ENCODE data around the gene MUCL3.
"Not testable (repeated sequence)": the region's sequence is repeated elsewhere in the genome, so short reads cannot be mapped to it uniquely, and the experiment has no call there.

Gene MUCL3

DNA sequence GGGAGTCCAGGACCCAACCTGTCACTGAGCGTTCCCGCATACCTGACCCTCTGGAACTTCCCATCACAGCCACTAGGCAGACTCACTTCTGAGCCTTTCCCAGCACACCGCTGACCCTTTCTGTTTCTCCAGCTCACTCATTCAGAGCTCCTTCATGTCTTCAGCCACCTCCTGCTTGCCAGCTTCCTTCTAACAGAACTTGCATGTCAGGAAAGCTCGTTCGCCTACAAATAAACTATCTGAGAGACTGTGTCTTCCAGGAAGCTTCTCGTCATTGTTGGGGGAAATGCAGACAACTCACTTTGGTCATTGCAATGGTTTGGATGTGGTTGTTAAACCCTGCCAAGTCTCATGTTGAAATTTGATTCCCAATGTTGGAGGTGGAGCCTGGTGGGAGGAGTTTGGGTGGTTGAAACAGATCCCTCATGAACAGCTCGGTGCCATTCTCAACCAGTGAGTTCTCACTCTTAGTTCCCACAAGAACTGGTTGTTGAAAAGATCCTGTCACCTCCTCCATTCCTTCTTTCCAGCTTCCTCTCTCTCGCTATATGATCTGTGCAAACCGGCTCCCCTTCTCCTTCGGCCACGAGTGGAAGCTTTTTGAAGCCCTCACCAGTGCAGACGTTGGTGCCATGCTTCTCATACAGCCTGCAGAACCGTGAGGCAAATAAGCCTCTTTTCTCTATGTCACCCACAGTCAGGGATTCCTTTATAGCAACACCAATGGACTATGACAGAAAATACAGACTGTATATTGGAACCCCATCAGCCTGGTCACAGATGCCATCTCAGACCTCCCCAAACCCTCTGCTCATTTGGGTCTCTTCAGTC is 41.4 kb downstream of the MUCL3 start:
- DNase-seq = no peak

DNA sequence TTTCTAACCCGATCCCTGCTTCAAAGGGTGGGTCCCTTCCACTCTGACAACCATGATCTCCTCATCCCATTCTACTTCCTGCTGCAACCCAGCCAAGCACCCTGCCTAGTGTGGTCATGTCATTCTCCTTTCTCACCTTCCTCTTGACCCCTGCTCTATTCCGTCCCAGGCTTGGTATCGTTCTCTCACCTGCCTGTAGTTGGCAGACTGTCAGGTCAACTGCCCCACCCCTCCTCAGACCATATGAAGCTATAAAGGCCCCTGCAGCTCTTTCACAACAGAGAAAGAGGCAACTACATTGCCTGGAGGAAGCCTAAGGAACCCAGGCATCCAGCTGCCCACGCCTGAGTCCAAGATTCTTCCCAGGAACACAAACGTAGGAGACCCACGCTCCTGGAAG is 42.7 kb downstream of the MUCL3 start, which contains the start of gene MUC21:
Gene MUC21, plus strand, starts transcription at position 280 of the 400 bp plus-strand sequence. CDS start 241 bp downstream, outside the sequence.
- DNase-seq = no peak

GRCh38 chr6:30985490-30985889 is 44.7 kb downstream of the MUCL3 start:
- no peak for DNase-seq

DNA sequence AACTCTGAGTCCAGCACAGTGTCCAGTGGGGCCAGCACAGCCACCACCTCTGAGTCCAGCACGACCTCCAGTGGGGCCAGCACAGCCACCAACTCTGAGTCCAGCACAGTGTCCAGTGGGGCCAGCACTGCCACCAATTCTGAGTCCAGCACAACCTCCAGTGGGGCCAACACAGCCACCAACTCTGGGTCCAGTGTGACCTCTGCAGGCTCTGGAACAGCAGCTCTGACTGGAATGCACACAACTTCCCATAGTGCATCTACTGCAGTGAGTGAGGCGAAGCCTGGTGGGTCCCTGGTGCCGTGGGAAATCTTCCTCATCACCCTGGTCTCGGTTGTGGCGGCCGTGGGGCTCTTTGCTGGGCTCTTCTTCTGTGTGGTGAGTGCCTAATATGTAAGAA is 46.5 kb downstream of the MUCL3 start:
- DNase-seq = no peak

- no peak for DNase-seq
Observed at GRCh38 chr6:30988209-30988825, 47.5 kb downstream of the MUCL3 start.

GRCh38 chr6:30990422-30991086 is 49.8 kb downstream of the MUCL3 start:
- no peak for DNase-seq

GRCh38 chr6:30991891-30992290 is 51.1 kb downstream of the MUCL3 start:
- no peak for DNase-seq

DNA sequence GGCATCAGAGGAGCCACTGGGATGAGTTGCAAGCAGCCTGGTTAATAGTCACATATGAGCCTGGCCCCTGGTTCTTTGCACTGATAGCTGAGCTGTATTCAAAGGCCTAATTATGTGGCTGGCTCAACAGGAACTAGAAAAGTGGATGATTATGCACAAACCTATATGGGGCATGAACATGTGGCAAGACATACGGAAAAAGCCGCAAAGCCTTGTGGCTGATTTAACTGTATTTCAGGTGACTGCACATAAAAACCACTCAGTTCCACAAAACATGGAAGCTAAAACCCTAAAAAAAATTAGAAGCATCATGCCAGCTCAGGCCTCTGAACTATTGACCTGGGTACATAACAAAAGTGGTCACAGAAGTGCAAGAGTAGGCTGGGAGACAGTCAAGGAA is 56.5 kb downstream of the MUCL3 start:
- no peak for DNase-seq

DNA sequence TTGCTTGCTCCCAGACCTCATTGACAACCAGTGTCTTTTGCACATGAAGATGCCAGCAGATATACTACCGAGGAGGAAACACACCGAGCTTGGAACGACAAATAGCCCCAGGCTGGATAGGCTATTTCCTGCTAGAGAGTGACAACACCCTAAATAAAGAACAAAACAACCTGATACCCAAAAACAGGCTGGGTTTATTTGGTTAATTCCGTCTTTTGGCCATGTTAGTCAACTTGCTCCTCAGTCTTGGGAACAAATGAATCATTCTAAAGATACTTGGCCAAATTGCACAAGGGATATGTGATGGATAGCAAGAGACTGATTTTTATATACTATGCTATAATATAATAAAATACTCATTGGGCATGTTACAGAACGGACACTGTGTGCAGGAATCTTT is 58.0 kb downstream of the MUCL3 start:
- no peak for DNase-seq

DNA sequence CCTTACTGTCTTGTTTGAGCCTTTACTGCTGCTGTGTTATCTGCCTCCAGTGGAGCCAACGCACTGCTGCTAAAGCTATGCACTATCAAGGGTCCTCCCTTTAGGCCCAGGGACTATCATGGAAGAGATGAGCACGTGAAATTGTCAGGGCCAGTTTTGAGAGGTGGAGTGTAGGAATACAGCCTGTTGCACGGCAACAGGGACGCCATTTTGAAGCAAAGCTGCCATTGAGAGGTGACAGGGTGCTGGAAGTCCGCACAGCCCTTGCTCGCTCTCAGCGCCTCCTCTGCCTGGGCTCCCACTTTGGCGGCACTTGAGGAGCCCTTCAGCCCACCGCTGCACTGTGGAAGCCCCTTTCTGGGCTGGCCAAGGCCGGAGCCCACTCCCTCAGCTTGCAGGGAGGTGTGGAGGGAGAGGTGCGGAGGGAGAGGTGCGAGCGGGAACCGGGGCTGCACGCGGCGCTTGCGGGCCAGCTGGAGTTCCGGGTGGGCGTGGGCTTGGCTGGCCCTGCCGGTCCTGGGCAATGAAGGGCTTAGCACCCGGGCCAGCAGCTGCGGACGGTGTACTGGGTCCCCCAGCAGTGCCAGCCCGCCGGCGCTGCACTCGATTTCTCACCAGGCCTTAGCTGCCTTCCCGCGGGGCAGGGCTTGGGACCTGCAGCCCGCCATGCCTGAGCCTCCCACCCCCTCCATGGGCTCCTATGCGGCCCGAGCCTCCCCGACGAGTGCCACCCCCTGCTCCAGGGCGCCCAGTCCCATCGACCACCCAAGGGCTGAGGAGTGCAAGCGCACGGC is 59.5 kb downstream of the MUCL3 start:
- DNase-seq = not testable (repeated sequence)

GRCh38 chr6:31001281-31001888 is 60.6 kb downstream of the MUCL3 start:
- no peak for DNase-seq

GRCh38 chr6:31002471-31002870 is 61.7 kb downstream of the MUCL3 start:
- no peak for DNase-seq

Measured in NCI-H1048 (cell line).